ENCODE measurements around the gene PARVB. TPM values are rescaled to one million over a fixed set of nuclear protein-coding genes. Genes with fewer than 3 reads are reported as not detected.

The PARVB gene
- total RNA-seq, 1 experiment from 2014 or later = 35.3 TPM

GRCh38 chr22:44136786-44137185 lies 112.7 kb downstream of the PARVB start:
- ChIA-PET POLR2A (ENCODE audit: unreplicated experiment) (no interaction called here), CTCF (no interaction called here)
- TF ChIP-seq EZH2 (IDR thresholded peaks at IDR 0.05; ENCODE audit: low read depth) (no peak), CTCF (conservative IDR thresholded peaks at IDR 0.05) (no peak)
- DNase-seq = no peak
- Histone ChIP-seq H3K9me2 (ENCODE audit: insufficient read depth) (no peaks in the 10 kb centered on the region), H3K9me3 (ENCODE audit: insufficient read depth, low read depth) (peaks cover 14% of the 10 kb centered on the region; the same call in 1 of the 2 replicates), H3K36me3 (ENCODE audit: low read depth) (peaks cover 6% of the 10 kb centered on the region; the same call in 1 of the 2 replicates), H3K79me2 (ENCODE audit: low read depth) (no peaks in the 10 kb centered on the region), H3K27ac (no peak overlapping the region), H4K20me1 (ENCODE audit: insufficient read depth) (no peaks in the 10 kb centered on the region), H3K4me3 (no peak overlapping the region), H3K4me2 (no peak overlapping the region), H3K27me3 (ENCODE audit: insufficient read depth, low read depth) (no peaks in the 10 kb centered on the region), H3K4me1 (replicated peaks; ENCODE audit: insufficient read depth) (no peaks in the 10 kb centered on the region), H2AFZ (no peak overlapping the region), H3F3A (ENCODE audit: insufficient read depth, low read depth) (no peaks in the 10 kb centered on the region)
- no TSS peak for BruUV-seq (replicated peaks)
- intact Hi-C loops (cut with micrococcal nuclease; ENCODE audit: unreplicated experiment) = no loop called here

DNA sequence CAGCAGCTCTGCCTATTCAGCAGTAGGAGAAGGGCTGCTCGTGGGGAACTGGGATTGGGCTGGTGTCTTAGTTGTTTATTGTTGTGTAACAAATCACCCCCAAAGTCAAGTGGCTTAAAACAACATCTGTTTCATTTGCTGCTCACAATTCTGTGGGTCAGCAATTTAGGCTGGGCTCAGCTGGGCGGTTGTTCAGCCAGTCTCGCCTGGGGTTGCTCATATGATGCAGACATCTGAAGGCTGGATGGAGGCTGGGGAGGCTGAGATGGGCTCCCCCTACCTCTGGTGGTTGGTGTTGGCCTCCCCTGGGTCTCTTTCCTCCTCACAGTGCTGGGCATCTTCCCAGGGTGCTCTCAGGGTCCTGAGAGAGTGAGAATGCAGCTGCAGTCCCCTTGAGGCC lies 113.3 kb downstream of the PARVB start:
- H3K4me3 ChIP-seq = no peak overlapping the region
- ChIA-PET CTCF (no interaction called here), POLR2A (ENCODE audit: unreplicated experiment) (no interaction called here)
- peaks cover 14% of the 10 kb centered on the region; the same call in 1 of the 2 replicates for H3K9me3 ChIP-seq (ENCODE audit: insufficient read depth, low read depth)
- H3K4me2 ChIP-seq = no peak overlapping the region
- no peak for DNase-seq
- H3F3A ChIP-seq (ENCODE audit: insufficient read depth, low read depth) = no peaks in the 10 kb centered on the region
- no peaks in the 10 kb centered on the region for H3K4me1 ChIP-seq (replicated peaks; ENCODE audit: insufficient read depth)
- intact Hi-C loops (cut with micrococcal nuclease; ENCODE audit: unreplicated experiment) = no loop called here
- H3K79me2 ChIP-seq (ENCODE audit: low read depth) = no peaks in the 10 kb centered on the region
- H3K27ac ChIP-seq = no peak overlapping the region
- H4K20me1 ChIP-seq (ENCODE audit: insufficient read depth) = no peaks in the 10 kb centered on the region
- H3K9me2 ChIP-seq (ENCODE audit: insufficient read depth) = no peaks in the 10 kb centered on the region
- H2AFZ ChIP-seq = no peak overlapping the region
- H3K27me3 ChIP-seq (ENCODE audit: insufficient read depth, low read depth) = no peaks in the 10 kb centered on the region
- no peak for TF ChIP-seq EZH2 (IDR thresholded peaks at IDR 0.05; ENCODE audit: low read depth)
- TF ChIP-seq CTCF (conservative IDR thresholded peaks at IDR 0.05) = no peak
- peaks cover 6% of the 10 kb centered on the region; the same call in 1 of the 2 replicates for H3K36me3 ChIP-seq (ENCODE audit: low read depth)
- no TSS peak for BruUV-seq (replicated peaks)

DNA sequence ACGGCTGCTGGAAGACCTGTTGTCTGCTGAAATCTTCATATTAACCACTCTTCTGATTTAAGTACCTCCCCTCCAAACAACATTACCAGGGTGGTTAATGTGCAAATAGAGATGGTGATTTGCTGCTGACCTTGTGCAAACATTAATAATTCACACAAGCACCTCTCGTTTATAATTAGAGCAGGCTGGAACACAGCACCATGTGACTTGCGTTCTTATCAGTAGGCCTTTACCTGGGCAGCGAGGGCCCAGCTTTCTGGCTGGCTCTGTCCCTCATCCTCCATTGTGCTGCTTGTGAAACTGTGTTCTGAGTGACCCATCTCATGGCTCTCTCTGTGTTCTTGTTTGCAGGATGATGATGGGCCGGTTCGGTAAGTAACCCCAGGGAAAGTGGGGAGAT lies 115.7 kb downstream of the PARVB start:
- no peak overlapping the region for H3K4me2 ChIP-seq
- ChIA-PET POLR2A (ENCODE audit: unreplicated experiment) (no interaction called here), CTCF (no interaction called here)
- H3K36me3 ChIP-seq (ENCODE audit: low read depth) = peaks cover 6% of the 10 kb centered on the region; the same call in 1 of the 2 replicates
- no peaks in the 10 kb centered on the region for H3K79me2 ChIP-seq (ENCODE audit: low read depth)
- H4K20me1 ChIP-seq (ENCODE audit: insufficient read depth) = no peaks in the 10 kb centered on the region
- no peaks in the 10 kb centered on the region for H3F3A ChIP-seq (ENCODE audit: insufficient read depth, low read depth)
- BruUV-seq (replicated peaks) = no TSS peak
- peaks cover 14% of the 10 kb centered on the region; the same call in 1 of the 2 replicates for H3K9me3 ChIP-seq (ENCODE audit: insufficient read depth, low read depth)
- no peak overlapping the region for H2AFZ ChIP-seq
- DNase-seq = no peak
- no peak overlapping the region for H3K27ac ChIP-seq
- H3K4me1 ChIP-seq (replicated peaks; ENCODE audit: insufficient read depth) = no peaks in the 10 kb centered on the region
- H3K9me2 ChIP-seq (ENCODE audit: insufficient read depth) = no peaks in the 10 kb centered on the region
- intact Hi-C loops (cut with micrococcal nuclease; ENCODE audit: unreplicated experiment) = no loop called here
- no peak overlapping the region for H3K4me3 ChIP-seq
- no peak for TF ChIP-seq CTCF (conservative IDR thresholded peaks at IDR 0.05)
- no peak for TF ChIP-seq EZH2 (IDR thresholded peaks at IDR 0.05; ENCODE audit: low read depth)
- H3K27me3 ChIP-seq (ENCODE audit: insufficient read depth, low read depth) = no peaks in the 10 kb centered on the region
